ELF-1 (cell line): ENCODE measurements around the gene CCL8.

Experiments used
- DNase-seq: peaks from one replicate; pipeline ENCODE4 v3.0.0-alpha.2; 2016; ENCODE audit warnings: low read depth, low spot score

The CCL8 gene

GRCh38 chr17:34367486-34368195 lies 48.4 kb downstream of the CCL8 start:
- DNase-seq: no peak

- no peak for DNase-seq
Observed at GRCh38 chr17:34368196-34368945, 49.1 kb downstream of the CCL8 start.

- DNase-seq: no peak
Observed at GRCh38 chr17:34368946-34369500, 49.8 kb downstream of the CCL8 start.

- DNase-seq: no peak
Observed at GRCh38 chr17:34369571-34369970, 50.3 kb downstream of the CCL8 start.

GRCh38 chr17:34370376-34370996 lies 51.3 kb downstream of the CCL8 start:
- no peak for DNase-seq

GRCh38 chr17:34370997-34371395 lies 51.8 kb downstream of the CCL8 start:
- DNase-seq: no peak
